DMS114 treated with DMSO at 0.1 percent for 48 hours (cell line): ENCODE results near the gene MEOX2.

Experiments used
- DNase-seq: peaks from one replicate; lab custom pipeline; 2025; ENCODE audit not compliant: unreplicated experiment; lab: John Stamatoyannopoulos, UW

The MEOX2 gene

GRCh38 chr7:15566476-15566875, 120.0 kb downstream of the MEOX2 start:
- DNase-seq = no peak

GRCh38 chr7:15561835-15562234, 124.6 kb downstream of the MEOX2 start, which contains the start of gene AGMO:
Gene AGMO (minus strand): TSS chr7:15562015.
- DNase-seq = no peak
